ENCODE measurements around the gene MS4A12. TPM values are rescaled to one million over a fixed set of nuclear protein-coding genes. Genes with fewer than 3 reads are reported as not detected.

Gene MS4A12
- total and polyA plus RNA-seq, 2 of the 8 experiments (the other 6 are each of a cell fraction or from before 2014, with no cell fraction given): 0.14 to 0.39 TPM

DNA sequence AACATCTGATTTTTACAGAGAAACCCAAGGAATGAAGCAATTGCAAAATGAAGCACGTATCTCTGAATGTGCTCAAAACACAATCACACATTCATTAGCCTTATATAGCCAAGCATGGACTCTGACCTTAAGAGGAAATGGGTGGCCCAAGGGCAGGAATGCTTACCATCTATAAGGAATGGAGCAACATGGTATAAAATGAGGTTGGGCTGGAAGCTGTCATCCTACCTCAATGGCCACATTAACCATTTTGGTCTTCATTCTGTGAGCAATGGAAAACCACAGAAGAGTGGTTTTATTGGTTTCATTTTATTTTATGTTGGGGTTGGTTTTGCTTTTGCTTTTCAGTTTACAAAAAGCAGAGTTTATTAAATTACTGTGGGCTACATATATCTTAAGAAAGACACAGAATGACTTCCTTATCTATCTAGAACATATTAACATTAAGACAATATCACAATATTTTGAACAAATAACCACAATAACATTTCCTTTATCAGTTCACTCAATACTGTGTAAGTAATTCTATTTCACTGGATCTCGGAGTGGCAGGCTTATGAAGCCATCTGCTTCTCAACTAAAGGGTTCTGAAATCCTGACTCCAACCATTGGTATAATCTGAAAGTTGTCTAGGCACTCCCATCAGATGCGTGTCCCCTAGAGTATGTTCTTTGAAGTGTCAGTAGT is 11.8 kb downstream of the MS4A12 start:
- Histone ChIP-seq H3K18ac (ENCODE audit: extremely low read depth, low read length) (no peak overlapping the region), H2BK120ac (replicated peaks; ENCODE audit: low read depth, low read length) (no peak overlapping the region), H2BK20ac (ENCODE audit: low read length) (no peak overlapping the region), H3K4me3 (ENCODE audit: extremely low read depth in 1 of 4, insufficient read depth in 2 of 4, low read depth in 3 of 4, low read length in 4 of 4) (no peak overlapping the region), H4K8ac (ENCODE audit: extremely low read depth, insufficient read depth, low read length) (no peak overlapping the region), H4K5ac (ENCODE audit: insufficient read length, low read depth, low read length) (no peak overlapping the region), H4K20me1 (replicated peaks in 1 of 2; ENCODE audit: control insufficient read depth in 1 of 2, insufficient read depth in 2 of 2, low read length in 2 of 2) (no peaks in the 10 kb centered on the region), H3K9me3 (ENCODE audit: insufficient read depth in 2 of 2, low read depth in 1 of 2, low read length in 1 of 2) (peaks cover 2 to 5% of the 10 kb centered on the region in 2 experiments; a peak in 3 of 4 replicates), H3K36me3 (ENCODE audit: control insufficient read depth in 2 of 4, insufficient read depth in 4 of 4, low read length in 3 of 4) (no peaks in the 10 kb centered on the region), H2BK5ac (ENCODE audit: low read depth, low read length) (no peak overlapping the region), H2BK12ac (ENCODE audit: low read depth, low read length) (no peak overlapping the region), H3K23ac (ENCODE audit: insufficient read length) (no peak overlapping the region), H3K79me2 (ENCODE audit: control insufficient read depth in 1 of 2, insufficient read depth in 2 of 2, low read length in 2 of 2) (no peaks in the 10 kb centered on the region), H3K27ac (ENCODE audit: low read depth, low read length) (no peak overlapping the region), H2BK15ac (ENCODE audit: low read length) (no peak overlapping the region), H2AK5ac (ENCODE audit: low read depth, low read length) (no peak overlapping the region), H3K9ac (replicated peaks in 1 of 4; ENCODE audit: extremely low read depth in 1 of 4, low read depth in 3 of 4, low read length in 3 of 4) (no peak overlapping the region), H3K4me2 (ENCODE audit: insufficient read depth in 1 of 2, low read depth in 2 of 2, low read length in 2 of 2) (no peak overlapping the region), H3K23me2 (ENCODE audit: low read depth, low read length) (no peaks in the 10 kb centered on the region), H4K91ac (replicated peaks; ENCODE audit: insufficient read length, low read length) (no peak overlapping the region), H3K4ac (replicated peaks; ENCODE audit: insufficient read length, low read depth, low read length) (no peak overlapping the region), H3K27me3 (replicated peaks in 1 of 4; ENCODE audit: control insufficient read depth in 3 of 4, extremely low read depth in 1 of 4, insufficient read depth in 3 of 4, low read length in 3 of 4) (no peaks in the 10 kb centered on the region), H3K79me1 (ENCODE audit: low read depth, low read length) (no peaks in the 10 kb centered on the region), H3K56ac (replicated peaks; ENCODE audit: insufficient read length, low read depth, low read length) (no peak overlapping the region), H2AFZ (ENCODE audit: low read length) (0 out of 2 replicates have a peak overlapping the region, but pooled peaks have one; percentile 2), H3K4me1 (replicated peaks in 1 of 4; ENCODE audit: control insufficient read depth in 3 of 4, insufficient read depth in 4 of 4, low read length in 3 of 4) (peaks cover 0 to 6% (median 2%) of the 10 kb centered on the region in 4 experiments; a peak in 2 of 7 replicates), H3K14ac (ENCODE audit: insufficient read length) (no peak overlapping the region)
- TF ChIP-seq SP1 (IDR thresholded peaks at IDR 0.05; ENCODE audit: low read depth, low read length): no peak
- no peak for FAIRE-seq
- CTCF ChIA-PET (ENCODE audit: partially characterized antibody): interaction anchor here (1.4 to 3.2 kb wide), 2 partner anchors 16 to 141 kb away, joined by 5 to 11 read pairs; no protein-coding TSS in a partner anchor
- 87% methylated on average over 3 of the region's 3 CpGs; no CpG with 5 or more reads in 1 of the 2 experiments for WGBS, 2 experiments (ENCODE audit: extremely low coverage in 1 of 2, insufficient coverage in 1 of 2, insufficient read length in 1 of 2, insufficient replicate concordance in 2 of 2, low coverage in 1 of 2, low lambda C conversion rate in 2 of 2, missing lambda C conversion rate in 1 of 2)
- POLR2A ChIA-PET (ENCODE audit: partially characterized antibody): interaction anchor here (1.2 kb wide), 1 partner anchor 10 kb away, joined by 3 read pairs; no protein-coding TSS in a partner anchor
- DNase-seq (ENCODE audit: low read depth in 1 of 2, low spot score in 2 of 2): no peak
